PFSK-1 (cell line): Measurements from ENCODE around the gene EMSY.

Experiments
- FOXP2 ChIP-seq: optimal IDR thresholded peaks from 2 replicates; pipeline ENCODE3; 2011; ENCODE audit warnings: borderline replicate concordance, control low read depth, inconsistent platforms; ENCODE audit not compliant: insufficient read depth; ENCODE audit errors: extremely low read length, extremely low read depth
- POLR2AphosphoS5 ChIP-seq: IDR thresholded peaks from 2 replicates; pipeline ENCODE4 v1.6.1; 2012; ENCODE audit warnings: low read depth, mild to moderate bottlenecking, control low read depth, low read length, moderate library complexity
- REST ChIP-seq, 2 experiments: IDR thresholded peaks; 2 replicates each; pipeline versions ENCODE4 v1.6.1 to v1.8.0; 2011 to 2012; ENCODE audit warnings: low read depth in 2 of 2, low read length in 2 of 2, control low read depth in 1 of 2, inconsistent platforms in 1 of 2, mild to moderate bottlenecking in 1 of 2, moderate library complexity in 1 of 2; ENCODE audit not compliant: insufficient read depth in 1 of 2
- SIN3A ChIP-seq: IDR thresholded peaks from 2 replicates; pipeline ENCODE4 v1.6.1; 2012; ENCODE audit warnings: mild to moderate bottlenecking, low read length, moderate library complexity, borderline replicate concordance; ENCODE audit not compliant: insufficient read depth
- TAF1 ChIP-seq: IDR thresholded peaks from 2 replicates; pipeline ENCODE4 v1.6.1; 2012; ENCODE audit warnings: low read length, control low read depth, borderline replicate concordance; ENCODE audit not compliant: insufficient read depth

Gene EMSY

DNA sequence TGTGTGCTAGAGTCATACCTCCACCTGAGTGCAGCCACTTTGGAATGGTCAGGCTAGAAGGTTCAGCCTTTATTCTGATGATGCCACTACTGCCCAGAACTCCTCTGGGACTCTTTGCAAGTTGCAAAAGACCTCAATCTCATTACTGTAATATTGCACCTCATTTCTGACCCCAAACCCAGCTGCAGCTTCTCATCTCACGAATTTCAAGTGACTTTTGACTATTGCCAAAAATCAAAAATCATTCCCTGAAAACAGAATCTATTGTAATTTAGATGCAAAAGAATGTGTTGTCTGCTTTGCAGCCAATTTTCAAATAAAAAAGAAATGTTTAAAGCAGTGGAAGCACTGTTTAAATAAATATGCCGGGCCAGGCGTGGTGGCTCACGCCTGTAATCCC, 38.5 kb upstream of the EMSY start:
- TF ChIP-seq REST (IDR thresholded peaks at IDR 0.05; ENCODE audit: insufficient read depth in 1 of 2, low read depth in 2 of 2, low read length in 2 of 2) (no peak), SIN3A (no peak), FOXP2 (no peak)

GRCh38 chr11:76408171-76408965, 36.5 kb upstream of the EMSY start:
- no peak for TF ChIP-seq FOXP2
- TF ChIP-seq REST (IDR thresholded peaks at IDR 0.05; ENCODE audit: insufficient read depth in 1 of 2, low read depth in 2 of 2, low read length in 2 of 2): no peak
- no peak for TF ChIP-seq SIN3A
- TF ChIP-seq TAF1: no peak
- no peak for TF ChIP-seq POLR2AphosphoS5

- no peak for TF ChIP-seq TAF1
- no peak for TF ChIP-seq SIN3A
- TF ChIP-seq FOXP2: no peak
- no peak for TF ChIP-seq POLR2AphosphoS5
- TF ChIP-seq REST (IDR thresholded peaks at IDR 0.05; ENCODE audit: insufficient read depth in 1 of 2, low read depth in 2 of 2, low read length in 2 of 2): no peak
Observed at GRCh38 chr11:76410851-76411357, 33.9 kb upstream of the EMSY start.

DNA sequence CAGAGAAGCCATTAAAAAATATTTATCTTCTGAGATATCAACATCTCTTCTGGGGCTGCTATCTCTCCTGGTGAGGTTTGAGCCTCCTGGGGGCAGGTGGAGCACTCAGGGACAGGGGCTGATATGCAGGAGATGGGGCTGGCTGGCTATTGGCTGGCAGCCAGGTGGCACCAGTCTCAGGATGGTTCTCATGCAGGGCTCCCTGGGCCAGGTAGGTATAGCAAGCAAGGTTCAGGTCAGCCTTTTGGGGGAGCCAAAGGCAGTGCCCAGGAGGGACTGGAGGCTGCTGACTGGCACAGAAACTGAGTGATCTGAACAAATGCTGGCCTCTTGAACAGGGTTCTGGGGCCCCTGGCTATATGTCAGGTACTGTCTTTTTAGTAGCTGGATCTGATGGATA, 29.7 kb upstream of the EMSY start:
- TF ChIP-seq FOXP2 (no peak), POLR2AphosphoS5 (no peak), REST (IDR thresholded peaks at IDR 0.05; ENCODE audit: insufficient read depth in 1 of 2, low read depth in 2 of 2, low read length in 2 of 2) (no peak), TAF1 (no peak), SIN3A (no peak)

DNA sequence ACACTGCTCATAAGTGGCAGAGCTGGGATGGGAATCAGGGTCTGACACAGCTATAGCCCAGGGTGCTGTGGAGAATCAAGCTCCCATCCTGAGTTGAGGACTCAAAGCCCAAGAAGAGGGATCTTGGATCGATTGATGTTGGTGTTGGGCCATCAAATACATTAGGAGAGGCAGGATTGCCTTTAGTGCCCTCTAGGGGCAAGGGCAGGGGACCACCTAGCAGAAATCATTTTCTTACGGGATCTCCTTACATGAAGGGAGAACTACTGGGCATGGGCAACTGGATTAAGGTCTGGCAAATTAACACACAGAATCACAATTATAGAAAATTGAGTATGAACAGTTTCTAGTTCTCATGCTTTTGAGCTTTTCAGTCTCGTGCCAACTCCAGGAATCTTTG, 24.9 kb upstream of the EMSY start:
- no peak for TF ChIP-seq SIN3A
- no peak for TF ChIP-seq TAF1
- no peak for TF ChIP-seq REST (IDR thresholded peaks at IDR 0.05; ENCODE audit: insufficient read depth in 1 of 2, low read depth in 2 of 2, low read length in 2 of 2)
- no peak for TF ChIP-seq FOXP2
- no peak for TF ChIP-seq POLR2AphosphoS5
